Ovary (tissue), 3 donors: Measurements from ENCODE around the gene DDRGK1.

Experiments
- POLR2A ChIP-seq: fragments of 450-650 bp; IDR thresholded peaks from one replicate; pipeline ENCODE4 v1.6.1; 2017; ENCODE audit warnings: antibody characterized with exemption, mild to moderate bottlenecking, moderate library complexity
- TF ChIP-seq, protein P1 (sequence below), 3 donors: fragments of 450-650 bp in 2 of 3; fragments of 200-600 bp in 1 of 3; IDR thresholded peaks; one replicate each; pipeline versions ENCODE4 v1.5.1 to v1.8.0; 2016 to 2022; ENCODE audit warnings: antibody characterized with exemption in 3 of 3, mild to moderate bottlenecking in 1 of 3
- donor health status: DM: no; HTN: no; CAD: no.

DNA sequence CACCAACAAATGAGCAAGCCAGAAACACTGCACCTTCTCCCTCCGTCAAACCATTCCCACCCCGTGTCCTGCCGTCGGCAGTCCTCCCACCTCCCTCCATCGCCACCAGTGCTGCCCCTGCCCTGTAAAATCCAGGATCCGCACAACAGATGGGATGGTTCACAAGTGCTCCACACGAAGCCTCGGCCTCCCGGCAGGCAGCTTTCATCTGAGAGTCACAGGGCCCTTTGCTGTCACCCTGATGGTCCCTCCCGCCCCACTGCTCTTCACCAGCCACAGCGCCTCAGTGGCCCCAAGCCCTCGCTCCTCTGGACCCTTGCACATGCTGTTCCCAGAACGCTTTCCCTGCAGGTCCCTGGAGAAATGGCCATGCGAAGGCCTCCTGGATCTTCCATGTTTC lies 22.4 kb upstream of the DDRGK1 start:
- TF ChIP-seq, protein P1, sequence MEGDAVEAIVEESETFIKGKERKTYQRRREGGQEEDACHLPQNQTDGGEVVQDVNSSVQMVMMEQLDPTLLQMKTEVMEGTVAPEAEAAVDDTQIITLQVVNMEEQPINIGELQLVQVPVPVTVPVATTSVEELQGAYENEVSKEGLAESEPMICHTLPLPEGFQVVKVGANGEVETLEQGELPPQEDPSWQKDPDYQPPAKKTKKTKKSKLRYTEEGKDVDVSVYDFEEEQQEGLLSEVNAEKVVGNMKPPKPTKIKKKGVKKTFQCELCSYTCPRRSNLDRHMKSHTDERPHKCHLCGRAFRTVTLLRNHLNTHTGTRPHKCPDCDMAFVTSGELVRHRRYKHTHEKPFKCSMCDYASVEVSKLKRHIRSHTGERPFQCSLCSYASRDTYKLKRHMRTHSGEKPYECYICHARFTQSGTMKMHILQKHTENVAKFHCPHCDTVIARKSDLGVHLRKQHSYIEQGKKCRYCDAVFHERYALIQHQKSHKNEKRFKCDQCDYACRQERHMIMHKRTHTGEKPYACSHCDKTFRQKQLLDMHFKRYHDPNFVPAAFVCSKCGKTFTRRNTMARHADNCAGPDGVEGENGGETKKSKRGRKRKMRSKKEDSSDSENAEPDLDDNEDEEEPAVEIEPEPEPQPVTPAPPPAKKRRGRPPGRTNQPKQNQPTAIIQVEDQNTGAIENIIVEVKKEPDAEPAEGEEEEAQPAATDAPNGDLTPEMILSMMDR (IDR thresholded peaks at IDR 0.05): no peak
- no peak for TF ChIP-seq POLR2A
